IPS-18c (cell line): ENCODE measurements around the gene GCN1.

Source experiments
- H3K4me3 ChIP-seq: 2 replicates; pipeline ENCODE4 v1.7.0; 2013; ENCODE audit warnings: low read depth, mild to moderate bottlenecking, low read length, moderate library complexity; ENCODE audit not compliant: insufficient read depth
- H3K9me3 ChIP-seq: one replicate; pipeline ENCODE4 v1.6.1; 2013; ENCODE audit warnings: mild to moderate bottlenecking, low read length, moderate library complexity; ENCODE audit not compliant: control insufficient read depth, insufficient read depth

The GCN1 gene

GRCh38 chr12:120100630-120101029 lies 93.9 kb downstream of the GCN1 start:
- H3K4me3 ChIP-seq, result no peak overlapping the region
- no peaks in the 10 kb centered on the region for H3K9me3 ChIP-seq

GRCh38 chr12:120099738-120100137 lies 94.8 kb downstream of the GCN1 start:
- H3K4me3 ChIP-seq, result no peak overlapping the region
- no peaks in the 10 kb centered on the region for H3K9me3 ChIP-seq

GRCh38 chr12:120098756-120099470 lies 95.6 kb downstream of the GCN1 start:
- H3K4me3 ChIP-seq, result no peak overlapping the region
- no peaks in the 10 kb centered on the region for H3K9me3 ChIP-seq

GRCh38 chr12:120096671-120097202 lies 97.8 kb downstream of the GCN1 start:
- H3K9me3 ChIP-seq, result no peaks in the 10 kb centered on the region
- H3K4me3 ChIP-seq, result no peak overlapping the region

- no peaks in the 10 kb centered on the region for H3K9me3 ChIP-seq
- H3K4me3 ChIP-seq, result no peak overlapping the region
These were observed 98.8 kb downstream of the GCN1 start for GRCh38 chr12:120095736-120096135.

GRCh38 chr12:120095331-120095730 lies 99.2 kb downstream of the GCN1 start:
- Histone ChIP-seq H3K9me3 (no peaks in the 10 kb centered on the region), H3K4me3 (no peak overlapping the region)

GRCh38 chr12:120094485-120094884 lies 100.0 kb downstream of the GCN1 start:
- no peaks in the 10 kb centered on the region for H3K9me3 ChIP-seq
- no peak overlapping the region for H3K4me3 ChIP-seq

GRCh38 chr12:120093592-120094355 lies 100.7 kb downstream of the GCN1 start:
- Histone ChIP-seq H3K4me3 (peak overlapping the region; percentile 20; the same call in 1 of the 2 replicates), H3K9me3 (no peaks in the 10 kb centered on the region)

- Histone ChIP-seq H3K4me3 (no peak overlapping the region), H3K9me3 (no peaks in the 10 kb centered on the region)
These were observed 101.3 kb downstream of the GCN1 start for GRCh38 chr12:120093336-120093591.

GRCh38 chr12:120092551-120093335 lies 101.8 kb downstream of the GCN1 start:
- Histone ChIP-seq H3K4me3 (no peak overlapping the region), H3K9me3 (no peaks in the 10 kb centered on the region)

- no peak overlapping the region for H3K4me3 ChIP-seq
- no peaks in the 10 kb centered on the region for H3K9me3 ChIP-seq
These were observed 103.0 kb downstream of the GCN1 start for GRCh38 chr12:120091371-120092090.

GRCh38 chr12:120090626-120091295 lies 103.8 kb downstream of the GCN1 start:
- no peaks in the 10 kb centered on the region for H3K9me3 ChIP-seq
- H3K4me3 ChIP-seq, result no peak overlapping the region

- Histone ChIP-seq H3K9me3 (no peaks in the 10 kb centered on the region), H3K4me3 (no peak overlapping the region)
These were observed 104.3 kb downstream of the GCN1 start for GRCh38 chr12:120090206-120090605.

GRCh38 chr12:120089796-120090195 lies 104.7 kb downstream of the GCN1 start:
- Histone ChIP-seq H3K9me3 (no peaks in the 10 kb centered on the region), H3K4me3 (no peak overlapping the region)

GRCh38 chr12:120089105-120089504 lies 105.4 kb downstream of the GCN1 start:
- Histone ChIP-seq H3K9me3 (no peaks in the 10 kb centered on the region), H3K4me3 (no peak overlapping the region)

GRCh38 chr12:120086801-120087621 lies 107.5 kb downstream of the GCN1 start:
- no peaks in the 10 kb centered on the region for H3K9me3 ChIP-seq
- H3K4me3 ChIP-seq, result peak overlapping the region; percentile 41; the same call in 1 of the 2 replicates
